ENCODE data around the gene PADI6.
"Not testable (repeated sequence)": the region's sequence is repeated elsewhere in the genome, so short reads cannot be mapped to it uniquely, and the experiment has no call there.

PADI6 gene

GRCh38 chr1:17405898-17406759, 34.1 kb downstream of the PADI6 start:
- DNase-seq = no peak

GRCh38 chr1:17406760-17407475, 34.9 kb downstream of the PADI6 start:
- DNase-seq = not testable (repeated sequence)

DNA sequence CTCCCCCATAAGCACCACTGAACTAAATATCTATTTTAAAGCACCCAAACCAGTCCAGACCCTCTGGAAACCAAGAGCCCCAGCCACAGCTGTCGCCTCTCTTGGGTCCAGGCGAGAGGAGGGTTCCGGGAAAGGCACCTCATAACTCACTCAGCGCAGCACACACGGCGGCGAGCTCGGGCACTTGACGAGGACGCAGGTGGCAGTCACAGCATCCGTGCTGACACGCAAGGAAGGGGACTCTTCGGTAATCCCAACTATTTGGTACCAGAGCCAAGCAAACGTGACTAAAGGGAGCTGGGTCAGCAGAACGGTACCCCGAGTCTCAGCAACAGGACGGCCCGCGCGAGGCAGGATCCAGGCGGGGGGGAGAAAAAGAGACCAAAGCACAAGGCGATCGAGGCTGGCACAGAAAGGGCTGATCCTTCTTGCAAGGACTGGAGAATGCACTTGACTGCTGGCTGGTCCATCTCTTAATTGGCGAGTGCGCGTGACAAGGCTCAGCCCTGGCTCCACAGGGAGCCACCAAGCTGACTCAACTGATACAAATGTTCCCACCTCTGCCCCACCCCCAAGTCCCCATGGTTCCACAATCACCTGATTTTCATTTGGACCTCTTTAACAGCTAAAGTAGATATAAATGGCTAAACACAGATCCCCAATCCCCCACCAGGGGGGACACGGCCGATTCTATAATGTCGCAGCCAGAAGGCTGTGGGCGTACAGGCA, 36.0 kb downstream of the PADI6 start:
- DNase-seq = not testable (repeated sequence)

DNA sequence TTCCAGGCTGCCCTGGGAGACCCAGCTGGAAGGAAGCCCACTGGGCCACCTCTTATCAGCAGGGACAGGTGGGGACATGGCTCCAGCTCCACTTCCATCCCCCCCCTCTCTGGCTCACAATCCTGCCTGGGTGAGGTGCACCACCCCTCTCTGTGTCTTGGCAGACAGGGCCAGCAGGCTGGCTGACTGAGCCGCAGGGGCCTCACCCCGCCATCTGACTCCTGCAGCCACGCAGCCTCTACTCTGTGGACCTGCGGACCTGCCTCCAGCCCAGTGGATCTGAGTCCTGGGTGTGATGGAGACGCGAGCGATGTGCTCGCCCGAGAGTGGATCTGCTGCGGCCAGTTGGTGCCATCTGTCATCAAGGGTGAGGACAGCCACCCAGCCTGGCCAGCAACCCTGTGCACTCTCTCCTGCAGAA, 37.4 kb downstream of the PADI6 start:
- no peak for DNase-seq

GRCh38 chr1:17412093-17412870, 40.3 kb downstream of the PADI6 start:
- no peak for DNase-seq

- no peak for DNase-seq
These were observed 42.0 kb downstream of the PADI6 start for GRCh38 chr1:17414022-17414421.

- DNase-seq = no peak
These were observed 44.4 kb downstream of the PADI6 start for GRCh38 chr1:17416389-17416788.

GRCh38 chr1:17419626-17420328, 47.8 kb downstream of the PADI6 start:
- no peak for DNase-seq

GRCh38 chr1:17420391-17420918, 48.5 kb downstream of the PADI6 start:
- DNase-seq = no peak

DNA sequence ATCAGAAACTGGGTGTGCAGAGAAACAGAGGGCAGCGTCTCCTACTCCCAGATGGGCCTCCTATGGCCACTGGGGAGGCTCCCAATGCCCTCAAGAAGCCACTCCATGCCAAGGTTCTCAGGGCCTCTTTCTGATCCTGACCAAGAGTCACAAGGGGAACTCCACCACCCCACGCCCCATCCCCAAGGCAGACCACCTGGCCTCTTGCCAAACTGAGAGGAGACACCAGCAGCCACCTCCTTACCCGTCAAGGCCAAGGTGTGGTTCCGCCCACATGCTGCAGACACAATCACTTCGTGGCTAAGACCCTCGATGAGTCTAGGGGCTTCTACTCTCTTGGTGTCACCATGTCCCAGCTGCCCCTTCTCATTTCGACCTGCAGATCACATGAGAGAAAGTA, 50.5 kb downstream of the PADI6 start:
- DNase-seq = no peak

DNA sequence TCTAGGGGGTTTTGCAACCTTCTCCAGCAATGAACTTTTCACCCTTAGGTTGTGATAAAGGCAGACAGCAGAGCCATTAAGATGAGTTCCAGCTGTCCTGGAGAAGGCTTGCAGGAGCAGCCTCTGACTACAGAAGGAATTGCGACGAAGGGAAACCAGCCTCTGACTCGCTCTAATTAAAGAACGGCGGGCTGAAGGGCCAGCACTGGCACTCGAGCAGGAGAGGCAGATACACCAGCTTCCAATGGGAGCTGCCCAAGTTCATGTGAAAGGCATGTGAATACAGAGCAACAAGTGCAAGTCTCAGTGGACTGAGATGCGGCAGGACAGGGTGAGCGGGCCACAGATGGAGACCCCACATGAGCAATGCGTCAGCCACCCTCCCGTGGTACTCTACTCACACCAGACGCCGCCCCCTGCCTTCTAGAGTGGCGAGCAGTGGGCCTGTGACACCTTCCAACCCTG, 51.8 kb downstream of the PADI6 start:
- no peak for DNase-seq

DNA sequence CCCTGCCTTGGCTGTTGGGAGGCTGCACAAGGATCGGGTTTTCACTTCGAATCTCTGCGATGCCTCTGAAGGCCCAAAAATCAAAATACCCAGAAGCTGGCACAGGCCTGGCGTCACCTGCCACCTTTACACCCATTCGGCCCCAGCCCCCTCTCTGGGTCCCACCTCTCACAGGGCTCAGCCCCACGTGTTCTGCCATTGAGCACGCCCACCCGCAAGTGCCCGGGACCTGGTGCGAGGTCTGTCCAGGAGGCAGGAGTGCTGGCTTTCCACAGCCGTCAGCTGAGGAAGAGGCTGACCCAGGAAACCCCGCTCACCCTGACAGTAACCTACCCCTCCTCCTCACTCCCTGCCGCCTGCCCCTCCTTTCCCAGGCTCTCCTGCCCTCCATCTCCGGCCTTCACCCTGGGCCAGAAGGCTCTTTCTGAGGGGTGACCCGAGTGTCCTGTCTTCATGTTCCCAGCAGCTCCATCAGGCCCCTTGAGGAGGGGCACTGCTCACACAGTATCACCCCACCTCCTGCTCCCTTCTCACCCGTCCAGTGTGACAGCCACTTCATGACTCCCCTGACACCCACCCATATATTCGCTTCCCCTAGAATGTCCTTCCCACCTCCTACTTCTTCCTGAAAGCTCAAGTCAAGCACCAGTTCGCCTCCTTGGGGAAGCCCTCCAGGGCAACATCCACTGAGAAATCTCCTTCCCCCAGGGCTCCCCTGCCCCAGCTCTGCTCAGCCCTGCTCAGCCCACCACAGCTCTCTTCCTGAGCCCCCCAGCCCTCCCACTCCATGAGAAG, 54.0 kb downstream of the PADI6 start:
- no peak for DNase-seq

DNA sequence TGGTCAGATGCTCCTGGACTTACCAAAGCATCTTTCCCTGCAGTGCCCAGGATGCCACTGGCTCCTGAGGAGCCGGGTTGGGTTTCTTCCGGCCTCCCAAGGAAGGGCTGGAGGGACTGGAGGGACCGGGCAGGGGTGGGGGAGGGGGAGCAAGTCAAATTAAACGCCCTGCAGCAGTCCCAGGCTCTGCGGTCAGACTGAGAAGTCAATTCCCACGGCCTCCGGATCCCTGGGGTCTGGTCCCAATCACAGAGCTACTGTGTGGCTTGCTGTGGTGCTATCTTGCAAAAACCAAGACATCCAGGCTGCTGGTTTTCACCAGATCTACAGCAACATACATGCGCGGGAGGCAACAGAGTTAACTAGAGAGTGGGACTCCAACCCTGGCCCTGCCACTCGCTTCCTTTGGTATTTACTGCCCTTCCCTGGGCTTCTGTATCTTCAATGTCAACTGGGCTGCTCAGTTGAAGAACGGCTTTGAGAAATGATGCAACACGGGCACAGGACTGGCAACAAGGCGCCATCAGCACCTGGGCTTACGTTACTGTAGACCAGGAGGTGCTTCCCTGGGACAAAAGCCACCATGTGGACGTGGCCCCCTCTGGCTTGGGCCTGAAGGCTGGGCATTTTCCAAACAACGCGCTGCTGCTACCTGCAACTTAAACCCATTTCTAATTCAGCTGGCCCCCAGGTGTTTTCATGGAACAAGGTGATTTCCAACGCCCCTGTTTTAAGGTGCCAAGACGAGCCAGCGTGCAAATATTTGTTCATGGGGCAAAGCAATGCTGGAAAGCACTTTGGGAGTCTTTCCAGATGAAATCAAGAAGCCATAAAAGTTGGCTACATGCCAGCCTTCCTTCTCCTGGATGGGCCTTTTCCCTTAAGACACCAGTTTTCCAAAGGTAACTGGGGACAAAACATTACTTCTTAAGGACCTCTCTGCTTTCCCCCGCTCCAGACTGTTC, 56.0 kb downstream of the PADI6 start:
- DNase-seq = no peak

DNA sequence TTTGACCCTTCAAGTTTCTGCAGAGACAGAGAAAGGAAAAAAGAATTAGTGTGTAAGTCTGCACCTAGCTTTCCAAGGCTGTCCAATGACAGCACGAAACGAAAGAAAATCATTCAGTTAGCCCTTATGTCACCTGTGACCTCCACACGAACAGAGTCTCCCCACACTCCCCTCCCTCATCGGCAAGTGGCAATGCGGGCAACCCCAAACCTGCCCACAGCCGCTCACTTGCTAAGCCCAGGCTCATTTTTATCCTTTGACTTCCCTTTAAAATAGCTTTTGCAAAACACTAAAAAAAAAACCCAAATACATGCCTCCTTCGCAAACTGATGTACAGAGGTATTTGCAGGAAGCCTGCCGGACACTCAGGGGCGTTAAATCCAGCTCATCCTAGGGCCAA, 57.2 kb downstream of the PADI6 start:
- DNase-seq = no peak

DNA sequence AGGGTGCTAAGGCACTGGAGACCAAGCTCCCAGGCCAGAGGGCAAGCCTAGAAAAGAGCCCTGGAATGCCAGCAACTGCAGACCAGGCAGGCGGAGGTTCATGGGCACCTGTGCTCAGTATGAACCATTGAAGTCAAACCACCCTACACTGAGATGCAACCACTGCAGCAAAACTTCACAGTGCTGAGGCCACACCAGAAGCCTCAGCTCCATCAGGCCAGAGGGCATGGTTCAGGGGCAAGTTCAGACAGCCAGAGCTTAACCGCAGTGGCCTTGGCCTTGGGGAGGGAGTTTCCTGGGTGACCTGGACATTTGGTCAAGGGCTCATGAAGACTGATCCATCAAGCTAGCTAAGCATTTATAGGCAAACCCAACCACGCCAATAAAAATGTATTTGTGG, 60.4 kb downstream of the PADI6 start:
- no peak for DNase-seq

- DNase-seq = no peak
These were observed 61.3 kb downstream of the PADI6 start for GRCh38 chr1:17433261-17433660.

- no peak for DNase-seq
These were observed 62.0 kb downstream of the PADI6 start for GRCh38 chr1:17434016-17434415.

- no peak for DNase-seq
These were observed 62.6 kb downstream of the PADI6 start for GRCh38 chr1:17434601-17435000.

GRCh38 chr1:17436380-17437174, 64.6 kb downstream of the PADI6 start:
- DNase-seq = no peak
